Dermis microvascular lymphatic vessel endothelial cell (primary cell): ENCODE measurements around the gene CFAP107. TPM values are rescaled to one million over a fixed set of nuclear protein-coding genes. Genes with fewer than 3 reads are reported as not detected.
"Not testable (repeated sequence)": the region's sequence is repeated elsewhere in the genome, so short reads cannot be mapped to it uniquely, and the experiment has no call there.

ENCODE experiments used
- DNase-seq, 2 donors: peaks; one replicate each; pipeline versions ENCODE4 v3.0.0 to v3.0.0-alpha.2; 2010; ENCODE audit warnings: low read depth in 2 of 2
- total RNA-seq: library from RNA; depleted of rRNA; stranded (reverse); fragments of >200 nt; gene quantifications from 2 replicates; pipeline ENCODE4 v1.2.1, GENCODE V29; 2014

CFAP107 gene
- total RNA-seq, 1 donor from 2014 or later: not detected

DNA sequence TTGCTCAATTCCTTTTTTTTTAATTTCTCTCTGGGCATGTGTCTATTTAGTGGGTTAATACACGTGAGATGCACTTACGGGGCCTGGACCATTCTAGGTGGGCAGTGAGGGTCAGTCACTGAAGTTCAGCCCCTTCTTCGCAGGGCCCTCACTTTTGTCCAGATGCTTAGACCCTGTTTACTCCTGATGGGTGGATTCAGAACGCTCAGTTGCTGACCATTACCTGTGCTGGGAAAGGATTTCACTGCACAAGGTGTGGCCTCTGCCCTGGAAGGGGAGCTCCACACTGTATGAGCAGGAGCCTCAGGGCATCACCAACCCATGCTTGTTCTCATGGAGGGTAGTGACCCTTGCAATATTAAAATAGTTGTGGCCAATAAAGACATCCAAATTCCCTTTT lies 32.1 kb downstream of the CFAP107 start:
- no peak for DNase-seq

DNA sequence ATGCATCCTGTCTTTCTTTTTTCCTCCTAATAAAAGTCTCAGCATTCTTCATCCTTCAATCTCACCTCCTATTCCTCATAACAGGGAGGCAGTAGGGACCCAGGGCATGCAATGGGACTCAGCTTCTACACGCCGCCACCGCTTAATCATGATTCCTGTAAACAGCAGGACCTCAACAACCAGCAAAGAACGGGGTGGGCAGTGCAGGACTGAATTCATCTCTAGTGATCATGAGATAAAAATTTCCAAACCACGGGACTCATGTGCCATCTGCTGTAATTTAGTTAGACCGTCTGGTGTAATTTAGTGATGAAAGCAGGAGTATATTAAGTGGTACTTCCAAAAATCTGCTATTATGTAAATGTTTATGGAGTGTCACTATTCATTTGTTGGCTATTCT lies 32.9 kb downstream of the CFAP107 start:
- no peak for DNase-seq

DNA sequence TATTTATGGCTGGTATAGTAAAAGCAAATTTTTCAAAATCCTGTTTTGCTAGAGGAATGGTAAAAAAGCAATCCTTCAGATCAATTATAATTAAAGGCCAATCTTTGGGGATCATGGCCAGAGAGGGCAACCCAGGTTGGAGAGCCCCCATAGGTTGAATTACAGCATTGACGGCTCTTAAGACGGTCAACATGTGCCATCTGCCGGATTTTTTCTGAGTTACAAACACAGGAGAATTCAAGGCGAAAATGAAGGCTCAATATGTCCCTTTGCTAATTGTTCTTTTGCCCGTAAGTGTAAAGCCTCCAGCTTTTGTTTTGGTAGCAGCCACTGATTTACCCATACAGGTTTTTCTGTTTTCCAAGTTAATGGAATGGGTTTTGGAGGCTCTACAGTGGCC lies 35.5 kb downstream of the CFAP107 start:
- not testable (repeated sequence) for DNase-seq

DNA sequence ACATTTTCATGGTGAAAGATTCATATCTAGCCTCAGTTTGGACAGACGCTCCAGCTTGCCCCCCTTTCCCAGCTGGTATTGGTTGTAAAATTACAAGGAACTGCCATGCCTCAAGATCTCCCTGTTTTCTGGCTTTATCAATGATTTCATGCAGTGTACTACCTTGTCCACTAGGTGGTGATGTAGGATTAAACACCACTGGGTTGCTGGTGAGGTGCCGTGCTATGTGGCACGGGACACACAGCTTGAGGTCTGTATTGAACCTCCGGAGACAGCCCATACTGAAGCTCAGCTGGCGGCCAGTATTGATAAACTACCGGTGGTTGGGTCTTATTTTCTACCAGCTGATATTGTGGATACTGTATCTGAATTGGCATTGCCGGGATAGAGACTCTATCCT lies 37.8 kb downstream of the CFAP107 start:
- not testable (repeated sequence) for DNase-seq

DNA sequence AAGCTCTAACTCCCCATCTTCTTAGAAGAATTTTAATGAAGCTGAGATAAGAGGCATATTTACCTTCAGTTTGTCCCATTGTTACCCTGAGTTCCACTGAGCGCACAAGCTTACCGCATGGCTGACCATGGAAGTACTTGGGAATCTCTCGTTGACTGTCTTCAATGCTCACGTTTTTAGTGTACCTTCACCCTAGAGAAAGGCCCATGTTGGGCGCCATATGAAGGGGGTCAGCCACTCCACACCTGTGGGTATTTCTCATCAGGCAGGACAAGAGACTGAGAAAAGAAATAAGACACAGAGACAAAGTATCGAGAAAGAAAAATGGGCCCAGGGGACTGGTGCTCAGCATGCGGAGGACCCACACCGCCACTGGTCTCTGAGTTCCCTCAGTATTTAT lies 38.7 kb downstream of the CFAP107 start:
- DNase-seq: not testable (repeated sequence)

DNA sequence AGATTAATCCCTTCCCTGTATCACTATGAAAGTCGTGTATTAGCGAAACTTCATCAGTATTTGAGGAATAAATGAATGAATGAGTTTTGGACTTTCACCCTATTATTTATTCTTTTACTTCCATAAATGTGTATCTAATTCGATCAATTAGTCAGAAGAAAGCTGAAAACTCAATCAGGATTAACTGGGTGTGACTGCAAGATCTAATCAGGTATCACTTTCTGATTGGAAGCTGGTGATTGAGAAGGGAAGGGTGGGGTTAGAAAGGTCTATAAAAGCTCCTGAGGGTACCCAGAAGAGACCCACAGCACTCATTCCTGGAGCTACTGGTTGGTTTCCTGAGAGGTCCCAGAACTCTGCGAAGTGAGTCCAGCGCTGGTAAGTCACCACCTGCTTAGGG lies 45.1 kb downstream of the CFAP107 start, which contains the start of gene PRAMEF1:
Gene PRAMEF1 (plus strand): TSS at position 301 of the 400 bp plus-strand sequence. CDS start 1,831 bp downstream, outside the sequence.
- DNase-seq: not testable (repeated sequence)

DNA sequence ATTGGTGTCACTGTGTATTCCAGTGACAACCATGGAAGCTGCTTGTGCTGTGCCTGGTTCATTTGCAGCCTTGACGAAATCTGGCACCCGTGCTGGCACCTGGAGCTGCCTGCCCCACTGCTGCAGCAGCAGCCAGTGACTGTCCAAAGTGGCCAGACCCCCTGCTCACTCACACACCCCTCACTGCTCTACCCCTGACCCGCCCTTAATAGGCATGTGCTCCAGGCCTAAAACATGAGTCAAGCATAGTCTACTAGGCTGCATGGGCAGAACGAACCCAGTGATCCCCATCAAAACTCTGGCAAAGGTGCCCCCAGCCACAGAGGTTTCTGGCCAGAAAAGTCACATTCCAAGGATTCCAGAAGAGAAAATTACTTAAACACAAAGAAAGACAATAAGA lies 52.9 kb downstream of the CFAP107 start:
- no peak for DNase-seq

DNA sequence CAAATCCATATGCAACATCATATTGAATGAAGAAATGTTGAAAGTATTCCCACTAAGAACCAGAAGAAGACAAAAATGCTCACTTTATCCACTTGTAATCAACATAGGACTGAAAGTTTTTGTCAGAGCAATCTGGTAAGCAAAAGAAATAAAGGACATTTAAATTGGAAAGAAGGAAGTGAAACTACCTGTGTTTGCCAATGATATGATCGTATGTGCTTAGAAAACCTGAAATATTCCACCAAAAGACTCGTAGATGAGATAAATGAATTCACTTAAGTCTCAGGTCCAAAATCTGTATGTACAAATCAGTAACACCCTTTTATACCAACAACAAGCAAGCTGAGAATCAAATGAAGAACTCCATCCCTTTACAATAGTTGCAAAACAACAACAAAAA lies 53.7 kb downstream of the CFAP107 start:
- DNase-seq: no peak

DNA sequence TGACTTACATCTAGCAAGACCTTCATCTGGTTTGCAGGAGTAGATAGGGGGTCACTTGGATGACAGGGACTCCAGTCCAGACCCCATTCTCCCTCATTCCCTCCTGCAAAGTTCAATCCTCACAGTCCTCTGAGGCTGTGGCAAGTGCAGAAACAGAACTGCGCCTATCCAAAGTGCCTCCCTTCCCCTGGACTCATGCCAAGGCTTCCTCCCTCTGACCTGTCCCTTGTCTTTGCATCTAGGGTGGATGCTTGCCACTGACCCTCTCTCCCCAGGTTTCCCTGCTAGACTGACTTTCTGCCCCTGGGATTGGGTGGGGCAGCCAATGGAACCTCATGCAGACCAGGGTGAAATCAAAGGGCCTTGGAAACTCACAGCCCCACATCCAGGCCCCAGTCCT lies 63.9 kb downstream of the CFAP107 start:
- DNase-seq: no peak

DNA sequence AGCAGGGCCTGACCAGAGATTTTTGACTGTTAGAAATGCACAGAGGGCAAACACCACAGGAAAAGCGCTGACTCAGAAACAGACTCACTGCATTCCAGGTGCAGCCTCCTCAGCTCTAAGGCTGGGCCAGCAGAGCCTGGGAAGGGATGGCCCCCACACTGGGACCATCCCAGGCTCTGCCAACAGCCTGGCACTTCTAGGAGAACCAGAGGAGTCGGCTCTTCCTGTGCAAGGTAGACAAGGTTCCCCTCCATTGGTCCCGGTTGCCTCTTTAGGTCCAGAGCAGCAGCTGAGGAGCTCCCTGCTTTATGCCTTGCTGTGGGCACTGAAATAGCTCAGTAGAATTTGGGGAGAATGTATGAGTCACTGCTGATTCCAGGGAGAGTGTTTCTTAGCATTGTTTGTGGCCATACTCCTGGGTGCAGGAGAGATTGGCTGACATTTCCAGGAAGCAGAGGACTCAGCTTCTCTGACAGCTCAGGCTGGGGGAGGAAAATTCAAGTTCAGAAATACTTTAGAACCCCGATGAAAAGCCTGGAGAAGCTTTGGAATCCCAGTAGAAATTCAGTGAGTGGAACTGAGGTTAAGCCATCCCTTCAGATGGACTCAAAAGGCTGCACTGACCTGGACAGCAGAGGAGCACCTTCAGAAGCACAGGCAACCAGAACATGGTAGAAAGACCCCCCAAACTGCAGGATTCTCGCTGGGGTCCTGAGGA lies 64.8 kb downstream of the CFAP107 start:
- no peak for DNase-seq

DNA sequence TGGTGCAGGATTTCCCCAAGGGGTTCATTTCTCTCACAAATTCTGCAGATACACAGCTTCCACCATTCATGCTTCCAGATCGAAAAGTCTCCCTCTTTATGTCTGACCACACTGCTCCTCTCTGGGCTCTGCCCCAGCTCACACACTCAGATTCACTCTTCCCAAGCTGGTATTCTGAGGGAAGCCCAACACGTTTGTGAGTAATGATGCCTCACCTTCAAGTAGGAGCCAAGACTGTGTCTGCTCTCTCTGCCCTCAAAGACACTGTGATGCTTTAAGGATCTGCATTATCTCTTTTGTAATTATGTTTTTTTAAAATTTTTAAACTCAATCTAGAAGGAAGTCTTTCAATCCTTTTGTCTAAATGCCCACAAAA lies 65.4 kb downstream of the CFAP107 start:
- no peak for DNase-seq

Other genes with a start within 250 kb of the CFAP107 start
- 64.1 and 75.4 TPM in 2 replicates for gene DHRS3, start 128.0 kb upstream of the CFAP107 start, total RNA-seq
- gene AADACL4, start 102.1 kb upstream of the CFAP107 start, total RNA-seq: not detected in 2 replicates
- not detected in 2 replicates for gene AADACL3, start 30.1 kb upstream of the CFAP107 start, total RNA-seq
- not detected in 2 replicates for gene PRAMEF12, start 27.5 kb downstream of the CFAP107 start, total RNA-seq
- gene PRAMEF1, start 45.2 kb downstream of the CFAP107 start, total RNA-seq: not detected in 2 replicates
- gene PRAMEF11, start 85.2 kb downstream of the CFAP107 start, total RNA-seq: not detected in 2 replicates
- gene HNRNPCL1, start 102.5 kb downstream of the CFAP107 start, total RNA-seq: not detected in 2 replicates
- gene PRAMEF2, start 110.9 kb downstream of the CFAP107 start, total RNA-seq: not detected in 2 replicates
- gene PRAMEF4, start 140.0 kb downstream of the CFAP107 start, total RNA-seq: not detected in 2 replicates
- gene PRAMEF10, start 152.1 kb downstream of the CFAP107 start, total RNA-seq: not detected in 2 replicates
- not detected in 2 replicates for gene PRAMEF7, start 170.4 kb downstream of the CFAP107 start, total RNA-seq
- not detected in 2 replicates for gene PRAMEF6, start 201.4 kb downstream of the CFAP107 start, total RNA-seq